HG02840 (cell line): ENCODE data around the gene CDC34.
A peak's percentile ranks its signal among the peaks of the same experiment; 100 is the strongest.

ENCODE experiments used
- ATAC-seq: cut with Tn5 transposase; IDR thresholded peaks from one replicate; pipeline ENCODE4 v1.9.1; 2021; ENCODE audit warnings: mild to moderate bottlenecking, moderate library complexity, moderate number of reproducible peaks; ENCODE audit not compliant: unreplicated experiment, low FRiP score

CDC34 gene

DNA sequence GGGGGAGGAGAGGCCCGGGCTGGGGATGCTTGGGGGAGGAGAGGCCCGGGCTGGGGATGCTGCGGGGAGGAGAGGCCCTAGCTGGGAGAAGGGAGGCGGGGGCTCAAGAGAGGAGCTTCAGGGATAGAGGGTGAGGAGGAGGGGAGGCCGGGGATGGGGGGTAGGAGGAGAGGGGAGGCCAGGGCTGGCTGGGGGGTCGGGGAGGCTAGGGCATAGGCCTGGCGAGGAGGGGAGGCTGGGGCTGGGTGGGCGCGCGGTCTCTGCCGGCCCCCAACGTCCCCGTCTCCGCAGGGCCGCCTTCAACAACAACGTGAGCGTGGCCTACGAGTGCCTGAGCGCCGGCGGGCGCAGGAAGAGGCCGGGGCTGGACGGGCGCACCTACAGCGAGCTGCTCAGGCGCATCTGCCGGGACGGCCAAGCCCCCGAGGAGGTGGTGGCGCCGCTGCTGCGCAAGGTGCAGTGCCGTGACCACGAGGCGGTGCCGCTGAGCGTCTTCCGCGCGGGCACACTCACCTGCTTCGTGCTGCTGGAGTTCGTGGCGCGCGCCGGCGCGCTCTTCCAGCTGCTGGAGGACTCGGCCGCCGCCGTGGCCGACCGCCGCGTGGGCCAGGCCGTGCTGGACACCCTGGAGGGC lies 12.8 kb upstream of the CDC34 start:
- no peak for ATAC-seq

DNA sequence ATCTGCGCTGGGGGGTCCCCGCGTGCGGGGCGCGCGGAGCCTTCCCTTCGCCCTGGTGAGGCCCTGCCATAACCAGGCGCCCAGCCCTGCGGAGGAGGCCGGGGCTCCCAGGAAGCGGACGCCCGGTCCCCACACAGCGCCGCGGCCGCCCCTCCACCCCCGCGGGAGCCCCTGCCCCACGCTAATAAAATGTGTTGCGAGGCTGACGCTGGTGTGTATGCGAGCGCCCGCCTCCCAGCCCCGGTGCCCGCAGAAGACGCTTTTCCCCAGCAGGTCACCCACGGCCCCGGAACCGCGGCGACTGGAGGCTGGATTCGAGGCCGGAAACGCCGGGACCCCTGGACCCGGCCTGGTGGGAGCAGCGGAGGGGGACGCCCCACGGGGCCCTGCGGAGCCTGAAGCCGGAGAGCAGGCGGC lies 12.1 kb upstream of the CDC34 start:
- no peak for ATAC-seq

DNA sequence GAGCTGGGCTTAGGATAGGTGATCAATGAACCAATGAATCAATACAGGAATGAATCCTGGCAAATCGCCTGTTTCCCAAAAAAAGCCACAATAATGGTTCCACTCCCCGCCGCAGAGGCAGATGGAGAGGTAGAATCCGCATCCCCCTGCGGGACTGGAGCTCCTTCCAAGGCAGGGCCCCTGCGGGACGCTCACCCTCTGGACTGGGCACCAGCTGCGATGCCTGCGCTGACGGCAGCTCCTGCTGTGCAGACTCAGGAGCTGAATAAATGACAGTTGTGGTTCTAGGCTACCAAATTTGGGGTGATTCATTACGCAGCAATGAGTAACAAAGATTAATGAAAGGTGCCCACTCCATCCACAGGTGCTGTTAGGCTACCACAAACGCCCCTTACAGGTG lies 8.8 kb upstream of the CDC34 start:
- no peak for ATAC-seq

DNA sequence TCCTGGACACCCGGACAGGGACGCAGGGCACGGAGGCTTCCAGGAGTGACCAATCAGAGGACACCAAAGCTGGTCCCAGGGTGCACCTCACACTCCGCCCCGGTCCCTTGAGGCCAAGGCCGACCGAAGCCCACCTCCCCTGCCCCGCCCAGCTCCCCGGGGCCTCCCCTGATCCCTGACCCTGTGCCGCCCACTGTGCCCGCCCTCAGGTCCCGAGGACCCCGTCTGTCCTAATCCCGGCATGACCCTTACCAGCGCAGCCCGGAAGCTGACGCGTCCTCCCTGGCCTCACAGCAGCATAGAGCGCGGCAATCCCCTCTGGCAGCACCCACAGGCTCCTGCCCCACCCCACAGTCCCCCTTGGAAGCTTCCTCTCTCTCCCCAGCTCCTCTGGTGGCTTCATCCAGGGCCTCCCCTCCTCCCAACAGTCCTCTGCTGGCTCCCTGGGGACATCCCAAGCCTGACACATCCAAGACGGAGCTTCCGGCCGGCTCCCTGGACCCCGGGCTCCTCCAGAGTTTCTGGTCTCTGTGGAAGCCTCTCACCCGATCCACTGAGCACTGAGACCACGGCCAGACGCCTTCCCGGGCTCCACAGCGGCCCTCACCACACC lies 7.4 kb upstream of the CDC34 start:
- no peak for ATAC-seq

DNA sequence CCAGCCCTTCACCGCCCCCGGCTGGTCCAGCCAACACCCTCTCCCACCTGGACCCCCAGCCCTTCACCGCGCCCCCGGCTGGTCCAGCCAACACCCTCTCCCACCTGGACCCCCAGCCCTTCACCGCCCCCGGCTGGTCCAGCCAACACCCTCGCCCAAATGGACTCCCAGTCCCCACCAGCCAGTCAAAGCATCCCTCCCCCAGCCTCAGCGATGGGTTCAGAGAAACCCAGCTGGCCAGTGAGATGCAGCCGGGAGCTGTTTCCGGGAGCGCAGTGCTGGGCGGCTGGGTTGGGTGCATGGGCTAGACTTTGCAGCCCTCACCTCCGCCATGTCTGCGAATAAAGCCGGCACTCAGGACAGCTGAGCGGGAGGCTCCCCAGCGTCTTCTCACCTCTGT lies 6.5 kb upstream of the CDC34 start:
- ATAC-seq: no peak

DNA sequence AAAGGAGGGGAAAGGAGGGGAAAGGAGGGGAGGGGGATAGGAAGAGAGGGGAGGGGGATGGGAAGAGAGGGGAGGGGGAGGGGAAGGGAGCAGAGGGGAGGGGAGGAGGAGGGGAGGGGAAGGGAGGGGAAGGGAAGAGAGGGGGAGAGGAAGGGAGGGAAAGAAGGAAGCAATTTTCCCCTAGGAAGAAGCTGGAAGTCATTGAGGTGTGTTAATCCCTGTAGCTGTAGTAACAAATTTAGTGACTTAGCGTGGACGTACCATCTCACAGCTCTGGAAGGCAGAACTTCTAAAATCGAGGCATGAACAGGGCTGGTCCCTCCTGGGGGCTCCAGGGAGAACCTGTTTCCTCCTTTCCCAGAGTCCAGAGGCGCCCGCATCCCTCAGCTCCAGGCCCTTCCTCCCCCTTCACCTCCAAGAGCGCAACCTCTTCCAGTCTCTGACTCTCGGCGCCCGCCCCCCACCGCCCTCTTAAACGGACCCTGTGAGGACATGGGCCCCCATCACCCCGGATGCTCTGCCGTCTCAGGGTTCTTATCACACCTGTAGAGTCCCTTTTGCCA lies 5.6 kb upstream of the CDC34 start:
- ATAC-seq: no peak

DNA sequence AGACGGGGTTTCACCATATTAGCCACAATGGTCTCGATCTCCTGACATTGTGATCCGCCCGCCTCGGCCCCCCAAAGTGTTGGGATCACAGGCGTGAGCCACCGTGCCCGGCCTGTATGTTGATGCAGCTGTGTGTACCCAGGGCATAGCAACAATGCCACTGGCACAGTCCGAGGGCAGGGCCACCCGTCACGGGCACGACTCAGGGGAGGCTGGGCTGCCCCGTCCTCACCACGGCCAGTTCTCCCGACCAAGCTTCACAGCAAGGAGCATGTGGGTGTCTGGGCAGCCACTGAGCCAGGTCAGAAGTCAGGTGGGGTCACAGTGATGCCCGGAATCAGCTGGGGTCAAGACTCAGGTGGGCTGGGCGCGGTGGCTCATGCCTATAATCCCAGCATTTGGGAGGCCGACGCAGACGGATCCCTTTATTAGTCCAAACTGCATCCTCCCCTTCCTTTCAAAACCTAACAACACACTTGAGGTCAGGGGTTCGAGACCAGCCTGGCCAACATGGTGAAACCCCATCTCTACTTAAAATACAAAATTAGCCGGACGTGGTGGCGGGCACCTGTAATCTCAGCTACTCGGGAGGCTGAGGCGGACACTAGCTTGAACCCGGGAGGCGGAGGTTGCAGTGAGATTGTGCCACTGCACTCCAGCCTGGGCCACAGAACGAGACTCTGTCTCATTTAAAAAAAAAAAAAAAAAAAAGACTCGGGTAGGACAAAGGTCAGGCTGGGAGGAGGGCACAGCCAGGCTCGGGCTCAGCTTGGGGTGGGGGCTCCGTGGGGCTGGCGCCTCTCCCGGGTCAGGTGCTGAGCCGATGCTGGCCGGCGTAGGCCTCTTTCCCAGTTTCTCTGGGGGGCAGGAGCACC lies 1.2 kb upstream of the CDC34 start:
- ATAC-seq: no peak

DNA sequence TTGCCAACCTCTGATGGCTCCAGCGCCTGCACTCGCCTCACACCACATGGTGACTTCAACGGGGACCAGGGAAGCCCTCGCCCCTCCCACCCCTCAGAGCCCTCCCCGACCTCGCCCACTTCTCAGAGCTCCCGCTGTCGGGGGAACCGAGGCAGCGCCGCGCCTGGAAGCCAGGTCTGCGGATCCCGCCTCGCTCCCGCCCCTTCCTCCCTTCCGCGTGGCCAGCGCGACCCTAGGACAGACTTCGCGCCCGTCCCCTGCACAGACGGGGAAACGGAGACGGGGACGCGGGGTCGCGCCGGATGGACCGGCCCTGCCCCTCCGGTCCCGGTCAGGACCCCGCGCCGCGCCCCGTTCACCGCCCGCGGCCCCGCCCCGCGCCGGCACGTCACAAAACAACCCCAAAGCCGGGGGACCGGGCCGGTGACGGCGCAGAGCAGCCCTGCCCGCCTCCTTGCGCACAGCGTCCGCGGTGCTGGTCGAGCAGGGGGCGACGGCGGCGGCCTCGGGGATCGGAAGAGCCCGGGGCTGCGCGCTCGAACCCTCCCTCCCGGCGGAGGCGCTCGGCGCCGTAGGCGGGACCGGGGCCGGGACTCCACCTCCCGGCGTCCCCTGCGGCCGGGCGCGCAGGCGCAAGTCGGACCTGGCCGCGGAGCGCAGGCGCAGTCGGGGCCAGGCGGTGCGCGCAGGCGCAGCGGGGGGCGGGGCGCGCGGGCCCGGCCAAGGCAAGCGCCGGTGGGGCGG lies 379 bp upstream of the CDC34 start:
- peak; percentile 59 for ATAC-seq

DNA sequence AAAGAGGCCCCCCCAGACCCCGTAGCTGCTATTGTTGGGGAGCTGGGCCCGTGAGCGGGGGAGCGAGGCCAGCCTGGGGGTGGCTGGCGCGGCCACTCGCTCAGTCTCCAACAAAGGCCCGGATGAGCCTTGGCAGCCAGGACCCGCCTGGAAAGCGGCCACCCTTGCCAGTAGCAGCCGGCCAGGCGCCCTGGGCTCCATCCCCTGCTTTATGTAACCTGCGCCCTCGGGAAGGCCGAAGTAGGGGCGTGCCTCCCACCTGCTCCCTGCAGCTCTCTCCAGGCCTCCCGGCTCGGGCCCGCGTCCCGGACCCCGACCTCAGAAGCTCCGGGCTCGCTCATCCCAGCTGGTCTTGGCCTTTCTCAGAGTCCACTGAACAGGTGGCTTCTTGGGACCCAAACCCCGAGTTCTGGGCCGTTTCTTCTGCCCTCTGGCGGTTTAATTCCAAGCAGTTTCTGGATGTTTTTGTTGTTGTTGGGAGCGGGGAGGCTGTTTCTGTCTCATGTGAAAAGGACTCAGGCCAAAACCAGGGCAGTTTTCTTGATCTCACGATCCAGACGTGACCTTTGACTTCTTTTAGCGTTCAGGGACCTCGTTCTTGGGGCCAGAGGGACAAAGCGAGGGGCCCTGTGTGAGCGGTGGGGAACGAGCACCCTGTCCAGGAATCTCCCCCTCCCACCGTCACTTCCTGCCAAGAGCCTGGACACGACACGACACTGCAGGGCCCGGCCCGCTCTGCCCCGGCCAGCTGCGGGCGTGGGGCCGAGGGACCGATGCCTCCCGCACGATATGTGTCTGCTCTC lies 1.2 kb downstream of the CDC34 start:
- no peak for ATAC-seq

DNA sequence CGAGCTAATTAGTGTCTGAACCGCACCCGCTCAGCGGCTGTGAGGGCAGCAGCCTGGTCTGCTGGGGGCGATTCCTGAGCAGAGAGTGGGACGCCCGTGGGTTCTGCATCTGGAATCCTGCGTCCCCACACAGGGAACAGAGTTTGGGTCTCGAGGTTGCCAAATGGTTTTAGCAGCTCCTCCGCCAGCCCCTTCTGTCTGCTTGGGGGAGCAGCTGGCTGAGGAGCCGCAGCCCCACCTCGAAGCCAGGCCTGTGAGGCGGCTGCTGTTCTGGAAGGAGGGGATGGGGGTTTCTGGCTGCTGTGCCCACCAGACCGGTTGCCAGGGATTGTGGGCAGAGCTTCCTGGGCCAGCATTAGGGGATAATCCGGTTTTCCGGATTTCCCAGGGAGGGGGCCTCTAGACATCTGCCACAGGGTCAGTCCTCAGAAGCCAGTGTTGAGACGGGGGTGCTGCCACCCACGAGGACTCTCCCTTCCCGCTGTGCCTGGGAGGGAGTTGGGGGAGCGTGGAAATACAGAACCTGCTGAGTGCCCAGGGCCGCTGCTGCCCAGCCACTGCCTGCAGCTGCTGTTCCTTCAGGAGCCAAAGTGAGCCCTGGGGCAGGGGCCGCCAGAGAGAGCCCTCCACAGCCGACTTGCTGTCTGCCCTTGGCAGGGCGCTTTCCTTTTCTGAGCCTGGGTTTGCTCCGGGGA lies 2.0 kb downstream of the CDC34 start:
- ATAC-seq: no peak

DNA sequence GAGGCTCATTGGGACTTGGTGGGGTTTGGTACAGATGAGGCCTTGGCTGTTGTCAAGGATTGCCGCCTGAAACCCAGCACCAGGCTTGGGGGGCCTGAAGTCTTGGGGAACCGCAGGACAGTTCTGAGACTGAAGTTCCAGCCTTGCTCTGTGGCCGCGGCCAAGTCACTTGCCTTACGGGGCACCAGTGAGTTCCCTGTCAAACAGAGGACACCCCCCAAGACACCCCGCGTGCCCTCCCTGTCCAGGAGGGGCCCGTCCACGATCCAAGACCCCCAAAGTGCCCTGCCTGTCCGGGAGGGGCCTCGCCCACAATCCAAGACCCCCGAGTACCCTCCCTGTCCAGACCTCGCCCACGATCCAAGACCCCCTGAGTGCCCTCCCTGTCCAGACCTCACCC lies 2.5 kb downstream of the CDC34 start:
- no peak for ATAC-seq

DNA sequence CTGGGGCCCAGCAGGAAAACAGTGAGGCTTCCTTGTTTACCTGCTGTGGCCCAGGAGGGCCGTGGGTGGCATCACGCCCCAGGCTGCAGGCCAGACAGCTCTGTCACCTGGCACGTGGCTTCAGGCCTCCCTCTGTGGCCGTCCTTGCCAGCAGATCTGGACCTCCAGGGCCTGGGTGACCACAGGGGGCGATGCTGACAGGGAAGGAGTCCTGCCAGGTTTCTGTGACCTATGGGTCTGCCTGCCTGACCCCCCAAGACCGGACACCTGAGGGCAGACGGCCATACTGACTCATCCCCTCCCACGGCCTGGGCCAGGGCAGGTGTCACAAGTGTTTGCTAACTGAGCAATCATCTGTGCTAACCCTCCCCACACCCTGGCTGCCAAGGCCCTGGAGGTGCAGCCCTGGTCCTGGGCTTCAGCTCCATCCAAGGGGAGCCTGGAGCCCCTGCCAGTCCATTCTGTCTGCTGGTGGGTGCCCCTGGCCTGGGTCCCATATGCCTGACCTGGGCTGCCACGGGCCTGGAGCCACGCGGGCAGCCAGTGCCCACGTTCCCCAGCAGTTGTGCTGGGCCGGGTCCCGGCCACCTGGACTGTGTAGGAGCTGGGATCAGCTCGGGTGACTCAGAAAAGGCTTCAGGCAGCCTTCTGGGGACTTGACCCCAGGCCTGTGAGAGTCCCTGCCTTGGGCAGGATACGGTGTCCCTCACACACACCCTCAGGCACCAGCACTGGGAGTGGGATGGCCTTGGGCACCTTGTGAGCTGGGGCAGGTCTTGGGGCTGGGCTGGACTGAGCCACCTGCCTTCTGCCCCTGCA lies 3.7 kb downstream of the CDC34 start:
- no peak for ATAC-seq

DNA sequence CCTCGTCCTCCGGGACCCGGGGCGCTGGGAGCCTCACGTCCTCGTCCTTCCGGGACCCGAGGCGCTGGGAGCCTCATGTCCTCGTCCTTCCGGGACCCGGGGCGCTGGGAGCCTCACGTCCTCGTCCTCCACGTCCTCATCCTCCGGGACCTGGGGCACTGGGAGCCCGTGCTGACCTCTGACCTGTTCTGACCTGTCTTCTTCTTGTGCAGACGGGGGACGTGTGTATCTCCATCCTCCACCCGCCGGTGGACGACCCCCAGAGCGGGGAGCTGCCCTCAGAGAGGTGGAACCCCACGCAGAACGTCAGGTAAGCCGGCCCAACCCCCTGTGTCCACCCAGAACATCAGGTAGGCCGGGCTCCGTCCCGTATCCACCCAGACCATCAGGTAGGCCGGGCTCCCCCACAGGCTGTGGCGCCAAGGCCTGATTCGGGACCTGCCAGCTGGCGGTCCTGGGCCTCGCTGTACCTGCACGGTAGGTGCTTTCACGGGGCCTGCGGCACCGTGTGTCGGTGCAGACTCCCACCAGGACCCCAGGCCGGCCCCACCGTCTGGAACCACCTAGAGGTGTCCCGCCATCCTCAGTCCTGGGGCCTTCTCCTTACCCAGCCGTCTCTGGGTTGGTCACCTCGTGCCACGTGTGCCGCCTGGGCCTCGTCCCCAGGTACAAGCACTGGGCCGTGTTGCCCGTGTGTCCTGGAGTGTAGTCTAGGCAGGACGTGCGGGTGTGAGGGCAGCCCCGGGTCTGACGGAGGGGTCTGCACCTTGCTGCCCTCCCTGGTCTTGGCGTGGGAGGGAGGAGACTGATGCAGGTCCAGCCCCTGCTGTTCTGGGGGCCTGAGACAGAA lies 4.7 kb downstream of the CDC34 start:
- ATAC-seq: no peak

DNA sequence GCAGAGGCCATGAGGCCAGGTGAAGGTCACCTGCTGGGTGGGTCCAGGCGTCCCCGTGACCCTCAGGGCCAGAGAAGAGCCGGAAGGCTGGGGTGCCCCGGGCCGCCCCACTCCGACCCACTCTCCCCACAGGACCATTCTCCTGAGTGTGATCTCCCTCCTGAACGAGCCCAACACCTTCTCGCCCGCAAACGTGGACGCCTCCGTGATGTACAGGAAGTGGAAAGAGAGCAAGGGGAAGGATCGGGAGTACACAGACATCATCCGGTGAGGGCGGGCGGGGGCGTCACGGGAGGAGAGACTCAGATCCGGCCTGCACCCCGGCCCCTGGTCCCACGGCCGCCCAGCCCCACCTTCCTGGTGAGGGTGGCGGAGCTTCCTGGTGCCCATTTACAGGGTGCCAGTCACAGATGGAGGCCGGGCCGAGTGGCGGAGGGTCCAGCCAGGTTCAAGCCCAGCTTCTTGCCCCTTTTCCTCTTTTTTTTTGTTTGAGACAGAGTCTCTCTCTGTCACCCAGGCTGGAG lies 5.4 kb downstream of the CDC34 start:
- no peak for ATAC-seq

DNA sequence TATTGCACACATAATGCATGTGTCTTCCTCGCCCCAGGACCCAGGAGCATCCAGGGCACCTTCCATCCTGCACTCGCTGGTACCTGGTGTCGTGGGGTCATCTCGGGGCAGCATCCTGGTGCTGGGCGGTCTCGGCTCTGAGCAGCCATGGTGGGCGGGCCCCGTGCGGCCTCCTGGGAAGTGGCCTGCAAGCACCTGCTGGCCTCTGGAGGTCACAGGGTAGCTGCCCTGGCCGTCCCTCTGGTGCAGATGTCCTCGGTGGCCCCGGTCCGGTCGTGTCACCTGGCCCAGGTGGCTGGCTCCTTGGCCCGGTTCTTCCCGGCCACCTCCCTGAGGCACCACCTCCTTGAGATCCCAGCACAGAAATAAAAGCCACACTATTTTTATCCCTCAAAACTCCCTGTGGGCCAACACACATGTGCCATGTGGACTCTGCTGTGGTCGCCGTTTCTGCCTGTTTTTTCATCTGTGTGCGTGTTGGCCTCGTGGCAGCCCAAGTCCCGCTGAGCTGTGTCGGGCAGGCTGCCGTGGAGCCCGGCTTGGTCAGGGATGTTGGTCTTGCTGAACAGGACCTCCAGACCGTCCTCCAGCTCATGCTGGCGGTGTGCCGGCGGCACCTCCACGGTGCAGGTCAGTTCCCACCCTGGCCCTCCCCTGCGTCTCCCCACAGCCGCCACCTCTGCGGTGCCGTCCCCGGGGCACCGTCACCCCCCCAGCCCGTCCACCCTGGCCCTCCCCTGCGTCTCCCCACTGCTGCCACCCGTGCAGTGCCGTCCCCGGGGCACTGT lies 7.3 kb downstream of the CDC34 start:
- ATAC-seq: no peak

DNA sequence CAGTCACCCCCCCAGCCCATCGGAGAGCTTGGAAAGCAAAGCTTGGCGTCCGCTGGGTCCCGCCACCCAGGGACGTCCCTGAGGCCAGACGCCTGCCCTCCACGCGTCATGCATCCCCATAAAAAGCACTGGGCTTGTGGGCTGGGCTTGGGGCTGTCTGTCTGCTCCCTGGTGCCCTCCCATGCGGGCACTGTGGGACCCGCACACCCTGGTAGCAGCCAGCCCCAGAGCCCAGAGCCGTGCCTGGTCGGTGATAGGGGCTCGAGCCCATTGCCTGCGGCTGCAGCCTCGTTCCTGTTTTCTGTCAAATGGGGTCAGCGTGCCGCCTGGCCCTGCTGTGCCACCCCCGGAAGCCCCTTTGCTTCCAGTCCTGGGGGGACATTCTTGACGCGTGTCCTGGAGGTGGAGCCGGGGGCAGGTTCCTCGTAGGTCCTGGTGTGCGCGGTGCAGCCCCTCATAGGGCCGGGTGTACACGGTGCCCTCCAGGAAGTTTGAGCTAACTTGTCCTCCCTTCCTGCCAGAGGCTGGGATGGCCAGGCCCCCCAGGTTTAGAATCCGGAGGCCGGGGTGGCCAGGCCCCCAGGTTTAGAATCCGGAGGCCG lies 8.0 kb downstream of the CDC34 start:
- no peak for ATAC-seq
